RWPE1 (cell line): ENCODE results near the gene CDH11.

Source experiments
- CTCF ChIA-PET: fragments of 350-600 bp; sonication (Branson Sonifier 250); formaldehyde crosslinking; extraction: SDS; loops from one replicate; lab custom pipeline; 2021; lab: Yijun Ruan, JAX
- POLR2A ChIA-PET: fragments of 400-600 bp; formaldehyde crosslinking; extraction: SDS; loops from one replicate; lab custom pipeline; 2020; ENCODE audit warnings: antibody characterized with exemption; ENCODE audit not compliant: low non-redundant PET; lab: Yijun Ruan, JAX
- DNase-seq: peaks from one replicate; pipeline ENCODE4 v3.0.0; 2012; ENCODE audit warnings: low spot score
- H3K27ac ChIP-seq: fragments of 450-650 bp; 2 replicates; pipeline ENCODE4 v1.5.1; 2017
- CTCF ChIP-seq: fragments of 450-650 bp; conservative IDR thresholded peaks from 2 replicates; pipeline ENCODE4 v1.5.1; 2017; ENCODE audit warnings: low read depth, mild to moderate bottlenecking

Gene CDH11

DNA sequence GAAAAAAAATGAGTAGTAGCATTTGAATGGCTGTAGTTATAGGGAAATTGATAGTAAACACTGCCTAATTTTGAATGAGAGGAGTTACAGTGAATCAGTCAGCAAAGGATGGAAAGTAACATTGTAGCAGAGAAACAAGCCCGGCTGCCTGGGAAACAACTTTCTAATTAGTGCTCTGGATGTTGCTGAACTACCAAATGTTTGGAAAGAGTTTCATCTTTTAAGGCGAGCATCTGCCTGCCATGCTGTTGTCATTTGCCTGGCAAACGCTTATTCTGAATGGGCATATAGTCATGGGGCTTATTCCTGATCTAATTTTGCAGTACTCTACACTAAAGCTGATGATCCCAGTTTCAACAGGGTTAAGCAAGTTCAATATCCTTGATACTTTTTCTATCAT, 138.6 kb downstream of the CDH11 start:
- H3K27ac ChIP-seq = no peak overlapping the region
- ChIA-PET POLR2A (no interaction called here), CTCF (no interaction called here)
- TF ChIP-seq CTCF = no peak
- DNase-seq = no peak

DNA sequence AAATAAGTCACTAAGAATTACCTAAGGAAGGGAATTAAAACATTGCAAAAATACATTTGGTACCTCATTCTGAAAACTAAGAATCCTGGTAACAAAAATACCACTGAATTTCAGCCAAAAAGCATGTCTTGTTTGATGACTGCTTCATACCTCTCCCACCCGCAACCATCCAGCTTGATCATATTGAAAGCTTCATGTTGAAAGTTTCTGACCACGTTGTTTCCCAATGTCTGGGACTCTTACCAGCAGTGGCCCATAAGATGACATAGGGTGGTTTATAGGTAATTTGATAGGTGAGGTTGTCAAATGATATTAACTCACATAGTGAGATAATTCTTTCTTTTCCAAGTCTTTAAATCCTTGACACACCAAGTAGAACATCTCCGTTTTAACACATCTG, 139.3 kb downstream of the CDH11 start:
- POLR2A ChIA-PET = no interaction called here
- H3K27ac ChIP-seq = no peak overlapping the region
- CTCF ChIA-PET = no interaction called here
- no peak for DNase-seq
- no peak for TF ChIP-seq CTCF

- CTCF ChIA-PET = no interaction called here
- no peak for TF ChIP-seq CTCF
- DNase-seq = no peak
- H3K27ac ChIP-seq = no peak overlapping the region
- POLR2A ChIA-PET = no interaction called here
These were observed 140.1 kb downstream of the CDH11 start for GRCh38 chr16:64981568-64982281.

GRCh38 chr16:64977206-64977920, 144.5 kb downstream of the CDH11 start:
- TF ChIP-seq CTCF = no peak
- ChIA-PET POLR2A (no interaction called here), CTCF (no interaction called here)
- H3K27ac ChIP-seq = no peak overlapping the region
- DNase-seq = no peak

DNA sequence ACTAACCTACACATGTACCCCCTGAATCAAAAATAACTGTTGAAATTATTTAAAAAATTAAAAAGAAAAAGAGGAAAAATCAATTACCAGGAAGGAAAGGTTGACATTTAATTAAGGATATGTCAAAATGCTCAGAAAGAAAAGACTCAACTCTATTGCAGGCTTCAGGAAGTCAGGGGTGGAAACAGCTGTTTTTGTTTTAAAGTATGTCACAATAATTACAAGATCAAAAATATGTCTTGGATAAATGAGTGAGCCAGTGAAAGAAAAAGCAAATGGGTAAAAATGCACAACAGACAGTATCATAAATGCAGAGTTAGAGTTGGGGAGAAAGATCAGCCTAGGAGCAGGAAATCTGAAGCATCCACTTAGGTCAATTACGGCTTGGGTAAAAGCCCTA, 146.0 kb downstream of the CDH11 start:
- ChIA-PET CTCF (no interaction called here), POLR2A (no interaction called here)
- no peak for TF ChIP-seq CTCF
- DNase-seq = no peak
- H3K27ac ChIP-seq = no peak overlapping the region

- ChIA-PET POLR2A (no interaction called here), CTCF (interaction anchor here (0.6 kb wide), 1 partner anchor 199 kb away, joined by 3 read pairs; no protein-coding TSS in a partner anchor)
- TF ChIP-seq CTCF = no peak
- H3K27ac ChIP-seq = no peak overlapping the region
- DNase-seq = no peak
These were observed 147.5 kb downstream of the CDH11 start for GRCh38 chr16:64974381-64974780.
